ENCODE measurements around the gene PPP2R1B.
"Not testable (repeated sequence)": the region's sequence is repeated elsewhere in the genome, so short reads cannot be mapped to it uniquely, and the experiment has no call there.

Gene PPP2R1B

GRCh38 chr11:111782109-111782741, 16.0 kb upstream of the PPP2R1B start:
- no peak for DNase-seq

- DNase-seq: no peak
Measured at GRCh38 chr11:111779118-111779517, 12.9 kb upstream of the PPP2R1B start.

GRCh38 chr11:111778047-111778558, 11.9 kb upstream of the PPP2R1B start:
- DNase-seq: no peak

GRCh38 chr11:111777094-111778046, 11.2 kb upstream of the PPP2R1B start:
- peak; percentile 36 for DNase-seq

- no peak for DNase-seq
Measured at GRCh38 chr11:111776398-111777093, 10.4 kb upstream of the PPP2R1B start.

- no peak for DNase-seq
Measured at GRCh38 chr11:111774955-111775710, 8.9 kb upstream of the PPP2R1B start.

GRCh38 chr11:111772535-111772934, 6.3 kb upstream of the PPP2R1B start:
- no peak for DNase-seq

GRCh38 chr11:111771205-111771604, 5.0 kb upstream of the PPP2R1B start:
- not testable (repeated sequence) for DNase-seq

GRCh38 chr11:111770581-111771134, 4.5 kb upstream of the PPP2R1B start:
- no peak for DNase-seq

- no peak for DNase-seq
Measured at GRCh38 chr11:111766834-111767142, 599 bp upstream of the PPP2R1B start.

GRCh38 chr11:111765320-111765983, 737 bp downstream of the PPP2R1B start:
- no peak for DNase-seq

- no peak for DNase-seq
Measured at GRCh38 chr11:111764621-111765020, 1.6 kb downstream of the PPP2R1B start.

- DNase-seq: no peak
Measured at GRCh38 chr11:111762981-111763643, 3.1 kb downstream of the PPP2R1B start.

- DNase-seq: no peak
Measured at GRCh38 chr11:111762526-111762925, 3.7 kb downstream of the PPP2R1B start.

- no peak for DNase-seq
Measured at GRCh38 chr11:111761036-111761435, 5.2 kb downstream of the PPP2R1B start.

- no peak for DNase-seq
Measured at GRCh38 chr11:111759778-111760407, 6.3 kb downstream of the PPP2R1B start.

GRCh38 chr11:111759376-111759775, 6.8 kb downstream of the PPP2R1B start:
- no peak for DNase-seq

- DNase-seq: no peak
Measured at GRCh38 chr11:111756097-111756496, 10.1 kb downstream of the PPP2R1B start.

GRCh38 chr11:111749646-111750045, 16.5 kb downstream of the PPP2R1B start:
- no peak for DNase-seq

GRCh38 chr11:111748035-111748804, 18.0 kb downstream of the PPP2R1B start:
- DNase-seq: no peak

All from NCI-H1436 treated with DMSO at 0.1 percent for 48 hours (cell line).